D721Med (cell line): ENCODE measurements around the gene SLC32A1.

Experiments
- DNase-seq: peaks from one replicate; pipeline ENCODE4 v3.0.0; 2011; ENCODE audit warnings: low spot score; ENCODE audit not compliant: insufficient read length
- FAIRE-seq: peaks from 2 replicates; lab custom pipeline; 2011; peaks lifted over from hg19 to GRCh38; lab: Jason Lieb, UNC
- CTCF ChIP-seq: IDR thresholded peaks from 2 replicates; pipeline ENCODE4 v1.5.1; 2012; ENCODE audit warnings: mild to moderate bottlenecking, control low read depth; ENCODE audit not compliant: insufficient read depth; ENCODE audit errors: missing control alignments

Gene SLC32A1

GRCh38 chr20:38764567-38765318, 40.5 kb downstream of the SLC32A1 start:
- no peak for TF ChIP-seq CTCF
- DNase-seq (no peak), FAIRE-seq (no peak)

- FAIRE-seq, result no peak
- DNase-seq, result no peak
- no peak for TF ChIP-seq CTCF
Measured at GRCh38 chr20:38766071-38766470, 41.8 kb downstream of the SLC32A1 start.

GRCh38 chr20:38769376-38770295, 45.4 kb downstream of the SLC32A1 start:
- FAIRE-seq (no peak), DNase-seq (no peak)
- TF ChIP-seq CTCF, result no peak

- no peak for TF ChIP-seq CTCF
- DNase-seq (no peak), FAIRE-seq (no peak)
Measured at GRCh38 chr20:38770546-38770945, 46.3 kb downstream of the SLC32A1 start.

GRCh38 chr20:38770970-38771369, 46.7 kb downstream of the SLC32A1 start:
- DNase-seq, result no peak
- FAIRE-seq, result no peak
- no peak for TF ChIP-seq CTCF

- FAIRE-seq (no peak), DNase-seq (no peak)
- TF ChIP-seq CTCF, result no peak
Measured at GRCh38 chr20:38771621-38772020, 47.3 kb downstream of the SLC32A1 start.
